ENCODE measurements around the gene PRR14.
"Not testable (repeated sequence)": the region's sequence is repeated elsewhere in the genome, so short reads cannot be mapped to it uniquely, and the experiment has no call there.

PRR14 gene

GRCh38 chr16:30692396-30693064 lies 41.8 kb downstream of the PRR14 start:
- DNase-seq (ENCODE audit: low read depth, low spot score) = no peak

GRCh38 chr16:30694926-30695693 lies 44.4 kb downstream of the PRR14 start:
- DNase-seq (ENCODE audit: low read depth, low spot score) = no peak

- DNase-seq (ENCODE audit: low read depth, low spot score) = not testable (repeated sequence)
These were observed 45.9 kb downstream of the PRR14 start for GRCh38 chr16:30696646-30697045.

- no peak for DNase-seq (ENCODE audit: low read depth, low spot score)
These were observed 46.7 kb downstream of the PRR14 start for GRCh38 chr16:30697264-30698138.

- peak; percentile 91 for DNase-seq (ENCODE audit: low read depth, low spot score)
These were observed 47.5 kb downstream of the PRR14 start for GRCh38 chr16:30698139-30698815.

GRCh38 chr16:30698816-30699614 lies 48.3 kb downstream of the PRR14 start, which contains the start of gene SRCAP:
Gene SRCAP, plus strand, starts transcription at chr16:30699171. Its CDS starts 1,654 bp downstream, at chr16:30700825.
- peak; percentile 40 for DNase-seq (ENCODE audit: low read depth, low spot score)

GRCh38 chr16:30699615-30700099 lies 48.9 kb downstream of the PRR14 start:
- no peak for DNase-seq (ENCODE audit: low read depth, low spot score)

GRCh38 chr16:30700491-30700890 lies 49.7 kb downstream of the PRR14 start:
- DNase-seq (ENCODE audit: low read depth, low spot score) = no peak

GRCh38 chr16:30700971-30701370 lies 50.2 kb downstream of the PRR14 start:
- DNase-seq (ENCODE audit: low read depth, low spot score) = no peak

GRCh38 chr16:30703071-30703470 lies 52.3 kb downstream of the PRR14 start:
- DNase-seq (ENCODE audit: low read depth, low spot score) = not testable (repeated sequence)

GRCh38 chr16:30703971-30704370 lies 53.2 kb downstream of the PRR14 start:
- no peak for DNase-seq (ENCODE audit: low read depth, low spot score)

All from brain pericyte (primary cell).